ENCODE measurements around the gene NOL4L. TPM values are rescaled to one million over a fixed set of nuclear protein-coding genes. Genes with fewer than 3 reads are reported as not detected.

The NOL4L gene
- polyA plus RNA-seq, 1 donor (not counting 4 experiments of a cell fraction or from before 2014, with no cell fraction given), result 1.0 TPM

- Histone ChIP-seq H3K27me3 (ENCODE audit: control insufficient read depth, extremely low read depth, insufficient read depth, low read length) (peaks cover 15% of the 10 kb centered on the region), H2AFZ (ENCODE audit: control insufficient read depth, low read length) (no peak overlapping the region), H3K4me1 (ENCODE audit: control insufficient read depth, extremely low read depth, insufficient read depth, low read length) (peaks cover 7% of the 10 kb centered on the region), H3K79me2 (ENCODE audit: control insufficient read depth, insufficient read depth, low read length) (no peaks in the 10 kb centered on the region), H4K20me1 (ENCODE audit: control insufficient read depth, extremely low read depth, insufficient read depth, low read length) (no peaks in the 10 kb centered on the region), H3K4me2 (ENCODE audit: control insufficient read depth, extremely low read depth, insufficient read depth, low read depth, low read length) (peak overlapping the region; percentile 45), H3K9me1 (ENCODE audit: control insufficient read depth, extremely low read depth, insufficient read depth, low read length) (no peaks in the 10 kb centered on the region), H3K9ac (ENCODE audit: control insufficient read depth, extremely low read depth, insufficient read depth, low read length) (no peak overlapping the region), H3K36me3 (ENCODE audit: control insufficient read depth in 2 of 2, extremely low read depth in 1 of 2, insufficient read depth in 2 of 2, low read length in 2 of 2) (no peaks in the 10 kb centered on the region), H3K4me3 (ENCODE audit: control insufficient read depth in 2 of 3, extremely low read depth in 1 of 3, insufficient read depth in 2 of 3, low read depth in 1 of 3, low read length in 3 of 3) (no peak overlapping the region), H3K9me3 (ENCODE audit: control insufficient read depth, low read depth, low read length) (no peaks in the 10 kb centered on the region), H3K27ac (ENCODE audit: control insufficient read depth, insufficient read depth, low read length) (no peak overlapping the region)
- FAIRE-seq, result no peak
- dilution Hi-C loops (cut with MboI; ENCODE audit: extremely low pct_ligation_motif_present, low sequenced_read_pairs), result loop anchor here (25.0 kb wide), 1 partner anchor 126 kb away; no protein-coding TSS in a partner anchor
- DNase-seq (ENCODE audit: low read depth, low spot score), result no peak
- TF ChIP-seq CTCF (optimal IDR thresholded peaks at IDR 0.05 in 1 of 3, IDR thresholded peaks at IDR 0.05 in 1 of 3, conservative IDR thresholded peaks at IDR 0.05 in 1 of 3; ENCODE audit: extremely low read depth in 1 of 3, insufficient read depth in 2 of 3, low read length in 3 of 3), result no peak
- no peak for TF ChIP-seq EZH2 (IDR thresholded peaks at IDR 0.05; ENCODE audit: low read length)
Measured at GRCh38 chr20:32511358-32512046, 73.6 kb downstream of the NOL4L start.

- Histone ChIP-seq H3K4me3 (ENCODE audit: control insufficient read depth in 2 of 3, extremely low read depth in 1 of 3, insufficient read depth in 2 of 3, low read depth in 1 of 3, low read length in 3 of 3) (no peak overlapping the region), H3K9me1 (ENCODE audit: control insufficient read depth, extremely low read depth, insufficient read depth, low read length) (no peaks in the 10 kb centered on the region), H3K36me3 (ENCODE audit: control insufficient read depth in 2 of 2, extremely low read depth in 1 of 2, insufficient read depth in 2 of 2, low read length in 2 of 2) (no peaks in the 10 kb centered on the region), H4K20me1 (ENCODE audit: control insufficient read depth, extremely low read depth, insufficient read depth, low read length) (no peaks in the 10 kb centered on the region), H3K27me3 (ENCODE audit: control insufficient read depth, extremely low read depth, insufficient read depth, low read length) (peaks cover 13% of the 10 kb centered on the region), H3K9me3 (ENCODE audit: control insufficient read depth, low read depth, low read length) (no peaks in the 10 kb centered on the region), H3K9ac (ENCODE audit: control insufficient read depth, extremely low read depth, insufficient read depth, low read length) (no peak overlapping the region), H3K4me1 (ENCODE audit: control insufficient read depth, extremely low read depth, insufficient read depth, low read length) (peaks cover 7% of the 10 kb centered on the region), H2AFZ (ENCODE audit: control insufficient read depth, low read length) (no peak overlapping the region), H3K4me2 (ENCODE audit: control insufficient read depth, extremely low read depth, insufficient read depth, low read depth, low read length) (peak overlapping the region; percentile 45), H3K79me2 (ENCODE audit: control insufficient read depth, insufficient read depth, low read length) (no peaks in the 10 kb centered on the region), H3K27ac (ENCODE audit: control insufficient read depth, insufficient read depth, low read length) (no peak overlapping the region)
- dilution Hi-C loops (cut with MboI; ENCODE audit: extremely low pct_ligation_motif_present, low sequenced_read_pairs), result loop anchor here (25.0 kb wide), 1 partner anchor 127 kb away; no protein-coding TSS in a partner anchor
- DNase-seq (ENCODE audit: low read depth, low spot score), result no peak
- TF ChIP-seq EZH2 (IDR thresholded peaks at IDR 0.05; ENCODE audit: low read length), result no peak
- no peak for TF ChIP-seq CTCF (optimal IDR thresholded peaks at IDR 0.05 in 1 of 3, IDR thresholded peaks at IDR 0.05 in 1 of 3, conservative IDR thresholded peaks at IDR 0.05 in 1 of 3; ENCODE audit: extremely low read depth in 1 of 3, insufficient read depth in 2 of 3, low read length in 3 of 3)
- no peak for FAIRE-seq
Measured at GRCh38 chr20:32510601-32511357, 74.4 kb downstream of the NOL4L start.

Measured in keratinocyte (primary cell).